ENCODE measurements around the gene CASP8AP2.
"Not testable (repeated sequence)": the region's sequence is repeated elsewhere in the genome, so short reads cannot be mapped to it uniquely, and the experiment has no call there.

Gene CASP8AP2

GRCh38 chr6:89826029-89826528 is 3.6 kb upstream of the CASP8AP2 start:
- DNase-seq = no peak

- not testable (repeated sequence) for DNase-seq
Measured at GRCh38 chr6:89828475-89828987, 1.1 kb upstream of the CASP8AP2 start.

GRCh38 chr6:89828988-89829471 is 650 bp upstream of the CASP8AP2 start:
- DNase-seq = peak; percentile 27

- DNase-seq = no peak
Measured at GRCh38 chr6:89830170-89830809, 610 bp downstream of the CASP8AP2 start.

- peak; percentile 43 for DNase-seq
Measured at GRCh38 chr6:89834884-89835792, 5.5 kb downstream of the CASP8AP2 start.

GRCh38 chr6:89836639-89837222 is 7.1 kb downstream of the CASP8AP2 start:
- DNase-seq = no peak

- DNase-seq = no peak
Measured at GRCh38 chr6:89840538-89840937, 10.9 kb downstream of the CASP8AP2 start.

- no peak for DNase-seq
Measured at GRCh38 chr6:89842228-89842627, 12.5 kb downstream of the CASP8AP2 start.

GRCh38 chr6:89843070-89843469 is 13.4 kb downstream of the CASP8AP2 start:
- DNase-seq = no peak

GRCh38 chr6:89847513-89847912 is 17.8 kb downstream of the CASP8AP2 start:
- DNase-seq = not testable (repeated sequence)

- no peak for DNase-seq
Measured at GRCh38 chr6:89853068-89853467, 23.4 kb downstream of the CASP8AP2 start.

- DNase-seq = no peak
Measured at GRCh38 chr6:89858041-89858440, 28.4 kb downstream of the CASP8AP2 start.

GRCh38 chr6:89859744-89860143 is 30.1 kb downstream of the CASP8AP2 start:
- no peak for DNase-seq

GRCh38 chr6:89862273-89862672 is 32.6 kb downstream of the CASP8AP2 start:
- DNase-seq = no peak

GRCh38 chr6:89862698-89863097 is 33.0 kb downstream of the CASP8AP2 start:
- DNase-seq = no peak

GRCh38 chr6:89866024-89866678 is 36.5 kb downstream of the CASP8AP2 start:
- DNase-seq = no peak

- DNase-seq = no peak
Measured at GRCh38 chr6:89873721-89874120, 44.0 kb downstream of the CASP8AP2 start.

GRCh38 chr6:89874438-89874837 is 44.8 kb downstream of the CASP8AP2 start:
- DNase-seq = no peak

GRCh38 chr6:89886378-89887120 is 56.9 kb downstream of the CASP8AP2 start:
- DNase-seq = no peak

GRCh38 chr6:89887452-89888137 is 57.9 kb downstream of the CASP8AP2 start:
- no peak for DNase-seq

GRCh38 chr6:89888138-89888514 is 58.4 kb downstream of the CASP8AP2 start:
- no peak for DNase-seq
